Measurements from ENCODE around the gene NDUFB10.
"Not testable (repeated sequence)": the region's sequence is repeated elsewhere in the genome, so short reads cannot be mapped to it uniquely, and the experiment has no call there.

NDUFB10 gene

DNA sequence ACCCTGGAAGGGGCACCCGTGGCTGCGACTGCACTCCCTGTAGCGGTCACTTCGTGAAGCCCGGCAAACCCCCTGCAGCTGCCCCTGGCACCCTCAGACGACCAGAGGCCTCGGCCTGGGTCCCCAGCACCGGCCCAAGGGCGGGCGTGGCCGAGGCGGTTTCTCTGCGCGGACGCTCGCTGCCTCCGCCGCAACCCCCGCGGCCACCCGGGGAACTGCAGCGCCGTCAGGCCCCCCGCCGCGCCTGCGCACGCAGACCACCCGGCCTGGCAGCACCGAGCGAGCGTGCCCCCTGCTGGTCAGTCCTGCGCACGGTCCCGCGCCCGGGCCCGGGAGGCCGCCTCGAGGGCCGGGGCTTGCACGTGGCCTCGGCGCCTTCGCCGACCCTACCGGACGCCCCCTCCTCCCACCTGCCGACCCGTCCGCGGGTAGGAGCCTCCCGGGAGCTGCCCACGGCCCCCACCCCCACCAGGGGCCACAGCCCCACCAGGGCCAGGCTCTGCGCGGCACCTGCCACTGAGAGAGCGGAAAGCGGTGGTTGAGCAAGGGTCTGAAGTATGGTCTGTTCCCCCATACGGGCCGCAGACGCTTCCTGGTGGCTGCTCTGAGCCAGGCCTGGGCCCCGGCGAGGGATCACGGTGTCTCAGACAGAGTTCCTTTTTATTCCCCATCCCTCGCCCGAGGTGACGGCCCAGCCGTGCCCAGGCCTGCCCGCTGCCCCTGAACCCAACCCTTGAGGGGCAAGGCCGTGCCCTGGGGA lies 29.6 kb upstream of the NDUFB10 start:
- TF ChIP-seq POLR2A (IDR thresholded peaks at IDR 0.05; ENCODE audit: low read depth, low read length) (no peak), POLR2AphosphoS5 (IDR thresholded peaks at IDR 0.05; ENCODE audit: low read depth, low read length) (no peak), TAF1 (IDR thresholded peaks at IDR 0.05; ENCODE audit: borderline replicate concordance, low read depth, low read length) (no peak)
- peak; percentile 99 for DNase-seq (ENCODE audit: insufficient read length)
- peak; percentile 98 for FAIRE-seq

DNA sequence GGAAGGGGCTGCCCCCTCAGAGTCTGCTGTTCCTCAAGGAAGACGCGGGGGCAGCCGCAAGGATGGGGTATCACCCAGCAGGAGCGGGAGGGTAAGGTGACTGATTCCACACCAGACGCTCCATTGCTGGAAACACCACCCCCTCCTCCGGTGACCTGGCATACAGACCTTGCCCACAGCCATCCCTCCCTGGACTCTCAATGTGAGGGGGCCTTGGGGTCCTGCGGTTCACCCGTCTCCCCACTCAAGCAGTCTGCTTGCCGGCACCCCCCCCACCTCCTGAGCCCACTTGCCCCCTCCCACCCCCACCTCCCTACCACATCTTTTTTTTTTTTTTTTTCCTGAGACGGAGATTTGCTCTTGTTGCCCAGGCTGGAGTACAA lies 29.0 kb upstream of the NDUFB10 start:
- no peak for DNase-seq (ENCODE audit: insufficient read length)
- FAIRE-seq, result no peak
- TF ChIP-seq POLR2AphosphoS5 (IDR thresholded peaks at IDR 0.05; ENCODE audit: low read depth, low read length), result no peak
- TF ChIP-seq TAF1 (IDR thresholded peaks at IDR 0.05; ENCODE audit: borderline replicate concordance, low read depth, low read length), result no peak
- no peak for TF ChIP-seq POLR2A (IDR thresholded peaks at IDR 0.05; ENCODE audit: low read depth, low read length)

DNA sequence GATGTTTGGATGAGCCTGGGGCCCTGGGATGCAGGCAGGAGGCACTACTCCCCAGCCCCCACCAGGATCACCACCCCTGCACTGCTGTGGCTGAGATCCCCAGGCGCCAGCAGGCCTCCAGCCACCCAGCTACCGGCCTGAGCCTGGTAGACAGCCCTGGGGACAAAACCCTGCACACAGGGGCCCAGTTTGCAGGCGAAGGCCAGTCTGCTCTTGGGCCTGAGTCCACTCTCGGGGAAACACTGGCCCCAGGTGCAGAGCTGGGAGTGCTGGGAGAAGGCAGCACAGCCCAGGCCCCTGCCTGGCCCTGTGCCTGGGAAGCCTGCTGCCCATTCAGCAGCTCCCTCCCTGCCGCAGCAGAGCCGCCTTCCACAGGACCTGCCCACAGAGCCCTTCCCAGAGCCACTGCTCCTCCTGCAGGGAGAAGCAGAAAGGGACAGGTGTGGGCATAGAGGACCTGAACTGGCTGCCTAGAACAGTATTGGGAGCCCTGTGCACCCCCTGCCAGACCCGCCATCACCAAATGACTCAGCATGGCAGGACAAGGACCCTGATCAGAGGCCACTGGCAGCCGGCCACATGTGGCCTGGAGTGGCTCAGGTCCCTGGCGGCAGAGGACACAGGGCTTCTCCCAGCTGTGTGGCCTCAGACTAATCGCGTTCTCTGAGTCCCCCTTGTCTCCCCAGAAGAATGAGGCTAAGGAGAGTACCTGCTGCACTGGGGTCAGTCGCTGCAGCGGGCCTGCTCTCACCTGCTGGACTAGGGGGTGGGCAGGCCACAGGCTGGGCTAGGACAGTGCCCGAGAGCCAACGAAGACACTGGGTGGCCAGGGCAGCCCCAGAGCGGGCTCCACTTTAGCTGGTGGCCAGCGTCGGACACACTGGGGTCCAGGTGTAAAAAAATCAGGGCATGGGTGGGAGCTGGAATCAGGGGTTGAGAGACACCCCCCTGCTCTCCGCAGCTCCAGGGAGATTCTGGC lies 27.0 kb upstream of the NDUFB10 start:
- TF ChIP-seq POLR2AphosphoS5 (IDR thresholded peaks at IDR 0.05; ENCODE audit: low read depth, low read length) (no peak), POLR2A (IDR thresholded peaks at IDR 0.05; ENCODE audit: low read depth, low read length) (no peak), TAF1 (IDR thresholded peaks at IDR 0.05; ENCODE audit: borderline replicate concordance, low read depth, low read length) (no peak)
- no peak for FAIRE-seq

DNA sequence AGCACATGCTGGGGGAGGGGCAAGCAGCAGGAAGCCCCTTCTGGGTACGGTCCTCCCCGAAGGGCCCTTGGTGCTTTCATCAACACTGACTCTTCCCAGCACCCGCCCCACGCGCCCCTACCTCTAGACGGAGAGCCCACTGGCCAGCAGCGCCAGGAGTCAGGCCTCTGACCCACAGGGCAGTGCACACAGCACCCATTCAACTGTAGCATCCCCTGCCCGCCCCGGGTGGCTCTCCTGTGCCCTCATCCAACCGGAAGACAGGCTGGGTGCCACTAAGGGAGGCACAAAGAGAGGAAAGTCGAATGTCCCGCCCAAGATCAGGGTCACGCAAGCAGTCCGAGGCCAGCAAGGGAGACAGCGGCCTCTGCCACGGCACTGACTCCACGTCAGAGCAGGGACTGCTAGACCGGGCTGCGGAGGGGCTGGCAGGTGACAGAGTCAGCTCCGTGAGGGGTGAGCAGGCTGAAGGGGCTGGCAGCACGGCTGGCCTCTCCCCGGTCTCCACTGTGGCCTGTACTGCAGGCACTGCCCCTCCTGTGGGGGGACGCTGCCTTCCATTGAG lies 26.2 kb upstream of the NDUFB10 start:
- FAIRE-seq (no peak), DNase-seq (ENCODE audit: insufficient read length) (no peak)
- TF ChIP-seq POLR2A (IDR thresholded peaks at IDR 0.05; ENCODE audit: low read depth, low read length) (no peak), TAF1 (IDR thresholded peaks at IDR 0.05; ENCODE audit: borderline replicate concordance, low read depth, low read length) (no peak), POLR2AphosphoS5 (IDR thresholded peaks at IDR 0.05; ENCODE audit: low read depth, low read length) (no peak)

More for the DNA sequence above, 27.0 kb upstream of the NDUFB10 start:
- DNase-seq (ENCODE audit: insufficient read length), result no peak

GRCh38 chr16:1936945-1937479 lies 22.3 kb upstream of the NDUFB10 start:
- FAIRE-seq (no peak), DNase-seq (ENCODE audit: insufficient read length) (no peak)
- TF ChIP-seq POLR2AphosphoS5 (IDR thresholded peaks at IDR 0.05; ENCODE audit: low read depth, low read length), result no peak
- TF ChIP-seq TAF1 (IDR thresholded peaks at IDR 0.05; ENCODE audit: borderline replicate concordance, low read depth, low read length), result no peak
- no peak for TF ChIP-seq POLR2A (IDR thresholded peaks at IDR 0.05; ENCODE audit: low read depth, low read length)

- TF ChIP-seq POLR2AphosphoS5 (IDR thresholded peaks at IDR 0.05; ENCODE audit: low read depth, low read length) (no peak), TAF1 (IDR thresholded peaks at IDR 0.05; ENCODE audit: borderline replicate concordance, low read depth, low read length) (no peak), POLR2A (IDR thresholded peaks at IDR 0.05; ENCODE audit: low read depth, low read length) (no peak)
- DNase-seq (ENCODE audit: insufficient read length) (no peak), FAIRE-seq (no peak)
Measured at GRCh38 chr16:1938316-1938715, 21.0 kb upstream of the NDUFB10 start.

DNA sequence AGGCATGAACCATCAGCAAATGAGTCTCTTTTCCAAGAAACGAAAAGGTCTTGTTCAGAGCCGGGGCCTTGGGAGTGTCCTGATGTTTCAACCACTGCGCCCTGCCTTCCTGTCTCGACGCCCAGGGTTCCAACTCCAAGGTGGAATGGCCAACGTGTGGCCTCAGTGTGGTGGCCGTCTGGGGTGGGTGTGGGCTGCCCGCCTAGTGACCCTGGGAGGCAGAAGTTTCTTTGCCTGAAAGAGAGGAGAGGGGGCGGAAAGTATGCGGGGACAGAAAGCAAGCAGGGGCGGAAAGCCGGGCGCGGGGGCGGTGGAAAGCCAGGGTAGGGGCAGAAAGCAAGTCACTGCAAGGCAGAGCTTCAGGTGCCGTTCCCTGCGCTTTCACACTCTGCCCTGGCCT lies 20.4 kb upstream of the NDUFB10 start:
- DNase-seq (ENCODE audit: insufficient read length), result no peak
- FAIRE-seq, result no peak
- TF ChIP-seq POLR2A (IDR thresholded peaks at IDR 0.05; ENCODE audit: low read depth, low read length) (no peak), TAF1 (IDR thresholded peaks at IDR 0.05; ENCODE audit: borderline replicate concordance, low read depth, low read length) (no peak)

DNA sequence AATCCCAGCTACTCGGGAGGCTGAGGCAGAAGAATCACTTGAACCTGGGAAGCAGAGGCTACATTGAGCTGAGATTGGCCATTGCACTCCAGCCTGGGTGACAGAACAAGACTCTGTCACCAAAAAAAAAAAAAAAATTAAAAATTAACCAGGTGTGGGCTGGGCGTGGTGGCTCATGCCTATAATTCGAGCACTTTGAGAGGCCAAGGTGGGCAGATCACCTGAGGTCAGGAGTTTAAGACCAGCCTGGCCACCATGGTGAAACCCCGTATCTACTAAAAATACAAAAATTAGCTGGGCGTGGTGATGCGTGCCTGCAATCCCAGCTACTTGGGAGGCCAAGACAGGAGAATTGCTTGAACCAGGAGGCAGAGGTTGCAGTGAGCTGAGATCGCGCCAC lies 19.5 kb upstream of the NDUFB10 start:
- not testable (repeated sequence) for FAIRE-seq; DNase-seq (ENCODE audit: insufficient read length)

- FAIRE-seq, result no peak
- TF ChIP-seq POLR2A (IDR thresholded peaks at IDR 0.05; ENCODE audit: low read depth, low read length) (no peak), POLR2AphosphoS5 (IDR thresholded peaks at IDR 0.05; ENCODE audit: low read depth, low read length) (no peak), TAF1 (IDR thresholded peaks at IDR 0.05; ENCODE audit: borderline replicate concordance, low read depth, low read length) (no peak)
- DNase-seq (ENCODE audit: insufficient read length), result no peak
Measured at GRCh38 chr16:1940273-1941161, 18.8 kb upstream of the NDUFB10 start.

DNA sequence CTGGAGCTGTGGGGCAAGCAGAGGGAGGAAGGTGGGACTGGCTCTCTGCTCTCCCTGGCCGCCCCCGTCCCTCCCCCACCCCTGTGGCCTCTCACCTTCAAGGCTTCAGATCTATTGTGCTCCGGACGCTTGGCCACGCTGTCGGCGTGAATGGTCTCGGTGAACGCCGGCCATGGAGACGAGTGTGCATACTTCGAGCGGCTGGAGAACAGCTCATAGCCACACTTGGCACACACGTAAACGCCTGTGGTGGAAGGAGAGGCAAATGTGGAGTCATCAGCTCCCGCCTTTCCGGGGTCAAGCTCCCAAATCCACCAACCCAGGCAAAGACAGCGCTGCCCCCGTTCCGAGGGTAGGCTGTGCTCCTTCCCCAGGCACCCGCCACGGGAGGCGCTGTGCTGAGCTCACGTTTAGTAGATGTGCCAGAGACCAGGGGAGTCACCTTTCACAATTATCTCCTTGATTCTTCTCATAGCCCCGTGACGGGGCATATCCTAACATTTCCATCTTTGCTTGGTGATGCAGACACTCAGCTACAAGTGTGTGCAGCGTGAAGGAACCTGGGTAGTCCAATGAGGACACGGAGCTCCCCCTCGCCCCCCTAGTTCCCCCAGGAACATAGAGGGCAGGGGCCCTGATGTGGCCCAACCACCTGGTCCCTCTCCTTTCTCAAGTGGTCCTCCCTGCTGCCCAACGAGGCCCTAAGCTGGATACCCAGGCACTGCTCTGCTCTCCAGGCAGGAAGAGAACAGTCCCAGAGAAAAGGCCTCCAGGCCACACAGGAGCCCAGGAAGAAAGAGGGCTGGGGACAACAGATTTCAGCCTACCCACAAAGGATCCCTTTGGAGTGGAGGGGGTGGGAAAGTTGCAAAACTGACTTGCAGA lies 17.9 kb upstream of the NDUFB10 start:
- FAIRE-seq, result no peak
- DNase-seq (ENCODE audit: insufficient read length), result no peak
- TF ChIP-seq POLR2AphosphoS5 (IDR thresholded peaks at IDR 0.05; ENCODE audit: low read depth, low read length) (no peak), TAF1 (IDR thresholded peaks at IDR 0.05; ENCODE audit: borderline replicate concordance, low read depth, low read length) (no peak), POLR2A (IDR thresholded peaks at IDR 0.05; ENCODE audit: low read depth, low read length) (no peak)
